HG03457 (cell line): ENCODE measurements around the gene CORO2B.
"Not testable (repeated sequence)": the region's sequence is repeated elsewhere in the genome, so short reads cannot be mapped to it uniquely, and the experiment has no call there.

Source experiments
- ATAC-seq: cut with Tn5 transposase; IDR thresholded peaks from one replicate; pipeline ENCODE4 v1.9.1; 2021; ENCODE audit warnings: moderate number of reproducible peaks; ENCODE audit not compliant: unreplicated experiment

Gene CORO2B

DNA sequence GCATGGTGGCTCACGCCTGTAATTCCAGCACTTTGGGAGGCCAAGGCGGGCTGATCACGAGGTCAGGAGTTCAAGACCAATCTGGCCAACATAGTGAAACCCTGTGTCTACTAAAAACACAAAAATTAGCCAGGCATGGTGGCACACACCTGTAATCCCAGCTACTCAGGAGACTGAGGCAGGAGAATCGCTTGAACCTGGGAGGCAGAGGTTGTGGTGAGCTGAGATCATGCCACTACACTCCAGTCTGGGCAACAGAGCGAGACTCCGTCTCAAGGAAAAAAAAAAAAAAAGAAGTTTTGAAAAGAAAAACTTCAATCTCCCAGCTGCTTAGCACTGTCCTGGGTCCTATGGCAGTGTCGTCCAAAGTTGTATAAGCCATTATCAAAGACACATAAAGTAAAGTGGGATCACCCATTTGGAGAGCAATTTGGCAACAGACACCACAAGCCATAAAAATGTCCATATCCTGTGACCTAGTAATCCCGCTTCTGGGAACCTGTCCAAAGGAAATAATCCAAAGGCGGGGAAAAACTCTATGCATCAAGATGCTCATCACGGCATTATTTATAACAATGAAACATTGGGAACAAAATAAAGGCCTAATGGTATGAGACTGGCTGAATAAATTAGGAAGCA, 26.2 kb downstream of the CORO2B start:
- not testable (repeated sequence) for ATAC-seq

DNA sequence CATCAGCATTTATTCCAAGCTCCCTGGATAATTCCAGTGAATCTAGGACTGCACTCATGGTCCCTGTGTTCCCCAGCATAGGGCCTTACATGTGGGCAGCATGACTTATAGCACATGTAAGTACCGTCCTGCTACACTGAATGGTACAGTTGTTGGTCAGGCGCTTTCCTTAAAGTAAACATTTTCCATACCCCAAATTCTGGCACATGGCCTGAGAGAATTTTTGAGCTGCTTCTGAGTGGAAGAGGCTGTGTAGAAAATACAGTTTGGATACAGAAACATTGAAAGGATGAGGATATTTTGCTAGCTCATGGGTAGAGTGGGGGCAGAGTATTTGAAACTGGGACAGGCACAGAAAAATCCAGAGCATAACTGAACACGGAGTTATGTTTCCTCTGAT, 27.6 kb downstream of the CORO2B start:
- no peak for ATAC-seq

DNA sequence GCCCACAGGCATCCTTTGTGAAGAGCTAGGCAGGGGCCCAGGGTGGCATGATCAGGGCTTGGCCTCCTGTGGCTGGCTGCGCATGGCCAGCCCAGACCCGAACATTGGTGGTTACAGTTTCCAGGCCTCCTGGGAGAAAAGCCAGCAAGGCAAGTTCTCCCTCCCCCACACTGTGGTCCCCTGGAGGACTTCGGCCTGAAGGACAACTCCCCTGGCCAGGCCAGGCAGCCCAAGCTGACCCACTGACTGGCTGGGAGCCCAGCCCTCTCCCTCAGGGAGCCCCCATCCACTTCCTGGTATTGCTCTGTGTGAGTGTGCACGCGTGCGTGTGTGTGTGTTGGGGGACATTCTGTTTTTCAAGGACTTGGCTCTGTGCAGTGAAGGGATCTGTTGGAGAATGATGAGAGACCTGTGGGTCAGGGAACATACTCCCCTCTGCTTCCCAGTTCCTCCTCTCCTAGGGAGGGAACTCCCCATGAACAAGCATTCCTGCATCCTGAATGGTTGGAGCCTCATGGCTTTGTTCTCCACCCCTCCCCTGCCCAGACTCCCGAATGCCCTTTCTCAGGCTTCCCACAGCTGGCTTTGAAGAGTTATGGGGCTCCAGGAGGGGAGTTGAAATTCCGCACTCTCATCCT, 29.5 kb downstream of the CORO2B start:
- ATAC-seq, result no peak

DNA sequence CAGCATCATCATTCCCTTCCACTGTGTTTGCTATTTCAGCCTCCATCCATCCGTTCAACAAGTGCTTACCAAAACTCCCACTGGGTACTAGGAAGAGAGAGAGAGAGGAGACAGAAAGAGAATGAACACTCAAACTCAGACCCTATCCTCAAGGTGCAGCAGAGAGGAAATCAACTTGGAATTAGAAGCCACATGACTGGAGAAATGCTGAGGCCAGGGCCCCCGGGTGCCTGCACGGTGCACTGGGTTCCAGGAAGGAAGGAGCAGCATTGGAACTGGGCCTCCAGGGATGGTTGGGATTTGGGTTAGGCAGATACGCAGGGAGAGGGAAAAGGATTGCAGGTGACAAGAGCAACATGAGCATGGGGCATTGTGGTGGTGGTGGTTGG, 30.0 kb downstream of the CORO2B start:
- no peak for ATAC-seq

DNA sequence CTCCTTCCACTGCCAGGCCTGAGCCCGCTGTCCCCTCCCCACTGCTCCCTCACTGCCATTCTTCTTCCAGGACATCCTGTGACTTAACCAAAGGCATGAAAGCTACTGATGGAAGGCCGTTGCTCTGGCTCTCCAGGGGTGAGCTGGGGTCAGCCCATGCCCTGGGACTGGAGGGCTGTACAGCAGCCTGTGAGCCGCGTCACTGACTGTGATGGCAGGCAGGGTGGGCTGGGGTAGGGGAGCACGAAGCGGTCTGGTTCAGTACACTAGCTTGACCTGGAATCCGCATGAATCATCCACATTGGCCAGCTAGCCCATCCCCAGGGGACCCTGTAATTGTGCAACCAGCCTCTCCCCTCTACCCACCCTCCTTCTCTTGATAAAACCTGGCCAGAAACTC, 30.8 kb downstream of the CORO2B start:
- no peak for ATAC-seq

DNA sequence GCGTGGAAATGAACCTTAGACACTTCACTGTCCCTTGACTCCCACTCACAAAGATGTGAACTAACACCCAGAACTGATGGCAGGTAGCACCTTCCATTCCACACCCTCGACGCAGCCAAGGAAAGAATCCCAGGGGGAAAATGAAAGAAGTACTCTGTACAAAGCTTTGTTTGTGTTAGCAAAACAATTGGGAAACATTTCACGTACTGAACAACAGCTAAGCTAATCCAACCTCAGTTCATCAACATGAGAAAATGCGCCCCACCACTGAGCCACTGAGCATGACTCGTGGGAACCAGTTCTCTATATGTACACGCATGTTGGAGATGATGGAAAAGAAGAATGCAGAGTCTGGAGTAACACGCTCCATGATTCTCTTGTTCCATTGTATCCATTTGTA, 32.0 kb downstream of the CORO2B start:
- no peak for ATAC-seq

DNA sequence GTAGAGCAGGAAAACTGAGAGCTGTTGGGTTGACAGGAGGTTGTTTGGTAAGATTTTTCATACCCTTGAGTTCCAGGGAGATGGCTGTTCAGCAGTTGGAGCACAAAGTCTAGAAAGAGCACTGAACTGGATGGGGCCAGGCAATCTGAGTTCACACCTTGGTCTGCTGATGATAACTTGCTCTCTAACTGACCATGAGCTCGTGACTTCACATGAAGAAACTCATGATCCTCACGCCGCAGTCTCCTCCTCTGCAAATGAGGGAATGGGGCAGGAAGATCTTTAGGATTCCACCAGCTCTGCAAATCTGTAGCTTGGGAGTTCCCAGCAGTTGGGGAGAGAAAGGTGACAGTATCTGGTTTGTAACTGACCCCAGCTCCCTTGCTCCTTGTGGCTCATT, 33.7 kb downstream of the CORO2B start:
- ATAC-seq, result no peak

DNA sequence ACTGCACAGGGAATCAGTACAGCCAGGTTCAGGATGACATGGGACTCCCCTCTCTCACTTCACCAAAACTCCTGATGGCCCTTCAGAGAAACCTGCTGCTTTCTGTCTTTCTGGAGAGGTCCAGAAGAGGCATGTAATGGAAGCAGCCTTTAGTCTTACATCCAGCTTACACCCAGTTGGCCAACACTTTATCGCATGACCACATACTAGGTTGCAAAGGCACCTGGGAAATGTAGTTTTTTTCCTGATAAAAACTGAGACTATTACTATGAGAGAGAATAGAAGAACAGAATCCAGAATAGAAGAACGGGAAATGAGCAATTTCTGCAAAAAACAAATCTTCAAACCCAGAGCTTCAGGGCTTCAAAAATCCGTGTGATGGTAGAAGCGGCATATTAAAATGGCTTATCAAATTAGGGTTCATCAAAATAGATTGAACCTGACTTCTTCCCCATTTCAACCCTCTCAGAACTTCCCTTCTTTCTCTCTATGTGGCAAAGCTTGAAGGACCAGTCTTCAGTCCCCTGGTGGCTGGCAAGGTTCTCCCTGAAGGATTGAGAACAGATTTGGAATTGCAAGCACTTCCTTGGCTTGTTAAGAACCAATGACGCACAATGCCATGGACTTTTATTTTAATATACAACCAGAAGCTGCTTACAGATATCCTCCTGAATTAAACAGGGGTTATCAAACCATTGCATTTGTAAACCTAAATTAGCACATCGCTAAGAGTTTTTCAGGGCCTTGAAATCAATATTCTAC, 34.4 kb downstream of the CORO2B start:
- ATAC-seq, result no peak

DNA sequence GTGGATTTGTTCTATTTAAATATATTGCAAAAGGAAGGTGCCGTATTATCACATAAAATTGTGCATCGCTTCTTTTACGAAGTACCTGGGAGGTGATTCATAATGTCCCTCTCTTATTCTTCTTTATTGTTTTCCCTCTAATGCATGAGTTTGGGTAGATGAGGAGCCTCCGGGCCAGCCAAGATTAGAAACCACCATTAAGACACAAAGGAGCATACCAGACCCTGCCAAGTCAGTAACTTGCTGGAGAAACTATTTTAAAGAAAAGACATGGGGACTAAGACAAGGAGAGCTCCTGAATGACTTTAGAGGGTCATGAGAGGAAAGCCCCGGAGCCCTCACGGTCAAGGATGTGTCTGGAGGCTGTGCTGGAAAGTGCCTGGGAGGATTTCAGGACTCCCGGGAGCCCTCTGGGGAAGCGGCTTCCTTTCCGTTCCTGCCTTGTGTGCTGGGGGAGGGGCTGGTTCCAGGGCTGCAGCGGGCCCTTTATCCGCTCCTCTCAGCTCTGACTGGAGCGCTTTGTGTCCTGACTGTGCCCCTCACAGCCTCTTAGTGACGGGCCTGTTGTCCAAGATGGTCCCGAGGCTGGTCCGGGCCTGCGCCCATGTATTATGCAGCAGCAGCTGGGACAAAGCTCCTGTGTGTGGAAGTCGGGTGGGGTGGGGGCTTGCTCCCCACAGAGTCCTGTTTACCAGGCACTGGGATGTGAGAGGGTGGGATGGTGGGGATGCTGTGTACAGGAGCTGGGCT, 35.7 kb downstream of the CORO2B start:
- no peak for ATAC-seq

DNA sequence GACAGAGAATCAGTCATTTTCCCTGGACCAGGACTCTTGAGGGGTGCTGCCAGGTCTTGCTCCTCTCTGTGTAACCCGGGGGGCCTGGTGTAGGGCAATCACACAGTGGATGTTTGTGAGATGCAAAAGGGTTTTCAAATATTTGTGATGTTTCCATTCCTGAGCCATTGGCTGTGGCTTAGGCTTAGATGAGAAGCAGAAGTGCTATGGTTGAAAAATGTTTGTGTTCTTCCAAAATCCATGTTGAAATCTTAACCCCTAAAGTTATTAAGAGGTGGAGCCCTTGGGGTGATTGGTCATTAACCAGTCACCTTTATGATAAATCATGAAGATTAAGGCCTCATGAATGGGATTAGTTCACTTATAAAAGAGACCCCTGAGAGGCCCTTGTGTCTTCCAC, 36.5 kb downstream of the CORO2B start:
- ATAC-seq, result no peak

DNA sequence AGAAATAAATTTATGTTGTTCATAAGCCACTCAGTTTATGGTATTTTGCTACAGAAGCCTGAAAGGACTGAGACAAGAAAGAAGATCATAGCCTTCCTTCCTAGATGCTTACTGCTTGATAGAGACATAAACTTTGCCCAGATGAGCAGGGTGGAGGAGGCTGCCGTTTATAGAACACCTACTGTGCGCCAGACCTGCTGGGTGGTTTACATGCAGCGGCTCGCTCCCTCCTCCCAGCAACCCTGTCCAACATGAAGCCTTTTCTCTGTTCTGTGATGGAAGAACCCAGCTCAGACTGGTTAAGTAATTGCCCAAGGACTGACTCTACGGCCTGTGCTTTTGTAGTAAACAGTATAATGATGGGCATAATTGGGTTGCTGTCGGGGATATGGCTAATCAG, 37.0 kb downstream of the CORO2B start:
- ATAC-seq, result no peak

DNA sequence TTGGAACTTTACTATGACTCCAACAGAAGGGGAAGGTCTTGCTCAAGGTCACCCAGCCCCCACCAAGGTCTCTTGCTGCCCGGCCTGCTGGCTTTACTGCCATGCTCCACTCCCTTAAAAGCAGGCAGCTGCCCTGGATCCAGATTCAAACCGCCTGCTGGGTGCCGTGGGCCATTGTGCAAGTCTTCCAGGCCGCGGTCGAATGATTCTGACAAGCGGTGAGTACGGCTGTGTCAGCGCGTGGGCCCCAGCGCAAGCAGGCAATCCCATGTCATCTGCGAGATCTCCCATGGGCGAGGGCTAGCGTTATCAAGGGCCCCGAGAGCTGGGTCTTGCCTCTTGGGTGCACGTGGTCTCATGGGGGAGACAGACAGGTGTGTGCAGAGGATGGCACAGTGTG, 37.6 kb downstream of the CORO2B start:
- no peak for ATAC-seq

DNA sequence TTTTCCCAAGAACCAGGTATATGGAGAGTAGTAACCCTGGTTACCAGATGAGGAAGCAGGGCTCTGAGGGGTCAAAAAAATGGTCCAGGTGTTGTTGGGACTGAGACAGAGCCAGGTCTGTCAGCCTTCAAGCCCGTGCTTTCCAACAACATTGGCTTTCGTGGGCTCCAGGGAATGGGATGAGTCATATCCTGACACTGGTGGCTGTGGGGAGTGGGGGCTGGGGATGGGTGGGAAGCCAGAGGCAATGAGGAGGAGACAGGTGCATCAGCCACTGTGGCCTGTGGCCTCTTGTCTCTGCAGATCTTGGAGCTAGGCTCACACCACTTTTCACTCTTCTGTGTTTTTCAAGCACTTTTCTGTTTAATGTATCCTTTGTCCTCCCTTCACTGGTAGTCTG, 38.2 kb downstream of the CORO2B start:
- no peak for ATAC-seq

DNA sequence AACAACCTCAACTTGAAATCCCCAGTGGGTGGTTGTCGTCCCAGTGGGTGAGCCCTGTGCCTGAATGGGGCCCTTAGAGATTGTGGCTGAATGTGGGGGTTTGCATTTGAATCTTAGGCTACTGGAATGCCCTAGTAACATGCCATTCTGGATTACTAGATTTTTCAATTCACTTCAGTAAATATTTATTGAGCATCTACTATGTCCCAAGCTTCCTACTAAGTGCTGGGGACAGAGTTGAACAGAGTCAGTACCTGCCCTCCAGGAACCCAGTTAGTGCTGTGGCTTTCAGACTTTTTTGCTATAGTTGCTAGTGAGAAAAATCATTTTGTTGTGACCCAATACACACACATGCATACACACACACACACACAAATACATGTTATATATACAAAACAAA, 39.0 kb downstream of the CORO2B start:
- ATAC-seq, result no peak

DNA sequence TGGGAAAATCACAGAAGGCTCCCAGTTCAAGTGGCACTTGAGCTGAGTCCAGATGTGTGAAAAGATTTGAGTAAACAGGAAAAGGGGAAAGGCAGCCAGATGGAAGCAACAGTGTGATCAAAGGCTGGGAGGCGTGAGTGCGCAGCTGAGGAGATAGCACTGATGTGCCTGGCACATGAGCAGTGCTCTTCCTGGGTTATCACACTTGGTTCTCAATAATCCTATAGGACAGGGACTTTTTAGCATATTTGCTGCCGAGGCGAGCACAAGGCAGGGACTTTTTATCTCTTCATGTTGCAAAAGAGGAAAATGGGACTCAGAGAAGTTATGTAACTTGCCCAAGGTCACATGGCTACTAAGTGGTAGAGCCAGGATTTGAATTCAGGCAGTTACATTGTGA, 39.6 kb downstream of the CORO2B start:
- ATAC-seq, result no peak

DNA sequence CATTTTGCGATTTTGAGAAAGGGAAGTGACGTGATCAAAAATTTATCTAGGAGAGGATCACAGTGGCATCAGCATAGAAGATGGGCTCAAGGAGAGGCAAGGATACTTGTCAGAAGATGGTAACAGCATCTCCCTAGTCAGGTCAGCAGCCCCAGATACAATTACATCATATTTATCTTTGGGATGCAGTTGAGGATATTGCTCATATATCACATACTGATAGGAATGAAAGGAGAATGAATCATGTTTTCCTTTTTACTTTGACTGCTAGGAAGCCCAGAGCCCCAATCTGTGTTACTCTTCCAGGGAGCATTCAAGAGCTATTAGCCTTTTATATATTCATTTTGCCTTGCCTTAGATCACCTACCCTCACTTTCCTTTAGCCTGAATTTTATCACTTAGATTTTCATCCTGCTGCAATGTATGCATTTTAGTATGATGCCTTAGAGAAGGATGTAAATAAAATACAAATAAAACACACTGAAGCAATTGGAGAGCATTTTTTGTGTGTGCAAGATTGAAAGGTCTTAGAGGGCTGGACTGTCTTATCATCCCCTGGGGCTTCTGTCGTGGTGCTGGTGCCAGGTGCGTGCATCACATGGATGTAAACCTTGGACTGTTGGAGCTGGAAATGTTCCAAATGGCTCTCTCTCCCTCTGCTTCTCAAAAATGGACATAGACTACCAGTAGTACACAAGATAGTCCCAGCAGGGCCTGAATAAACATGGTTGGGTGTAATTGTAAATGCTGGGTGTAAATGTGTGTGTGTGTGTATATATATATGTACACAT, 40.3 kb downstream of the CORO2B start:
- ATAC-seq, result no peak

DNA sequence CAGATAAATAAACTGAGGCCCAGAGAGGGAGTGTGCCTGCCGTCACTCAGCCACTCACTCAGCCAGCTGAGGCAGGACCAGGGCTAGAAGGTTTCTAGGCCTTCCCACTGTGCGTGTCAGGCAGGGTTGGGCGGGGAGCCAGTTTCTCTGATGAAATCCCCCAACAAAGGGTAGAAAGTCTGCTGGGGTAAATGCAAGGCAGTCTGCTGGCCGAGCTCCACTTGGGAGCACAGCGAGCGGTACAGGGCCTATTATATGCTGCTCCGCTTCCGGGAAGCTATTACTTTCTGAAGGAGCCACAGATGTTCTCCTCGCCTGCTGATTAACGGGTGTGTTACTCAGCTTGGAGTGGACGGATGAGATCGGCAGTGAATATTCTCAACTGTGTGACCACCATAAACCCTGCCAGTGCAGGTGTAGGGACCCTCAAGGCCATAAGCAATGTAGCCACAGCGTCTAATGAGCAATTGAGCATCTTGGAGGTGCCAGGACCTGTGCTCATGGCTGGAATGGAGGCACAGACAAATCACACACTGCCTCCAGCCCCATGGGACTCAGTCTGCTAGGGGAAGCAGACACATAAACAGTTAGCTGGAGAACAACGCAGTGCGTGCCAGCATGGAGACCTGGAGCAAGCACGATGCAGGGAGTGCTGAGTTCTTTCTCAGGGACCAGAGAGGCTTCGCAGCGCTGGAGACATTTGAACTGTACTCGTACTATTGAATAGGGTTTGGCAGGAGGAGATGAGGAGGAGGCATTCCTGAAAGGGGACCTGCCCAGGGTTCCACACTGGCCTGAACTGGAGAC, 42.1 kb downstream of the CORO2B start:
- ATAC-seq, result no peak

DNA sequence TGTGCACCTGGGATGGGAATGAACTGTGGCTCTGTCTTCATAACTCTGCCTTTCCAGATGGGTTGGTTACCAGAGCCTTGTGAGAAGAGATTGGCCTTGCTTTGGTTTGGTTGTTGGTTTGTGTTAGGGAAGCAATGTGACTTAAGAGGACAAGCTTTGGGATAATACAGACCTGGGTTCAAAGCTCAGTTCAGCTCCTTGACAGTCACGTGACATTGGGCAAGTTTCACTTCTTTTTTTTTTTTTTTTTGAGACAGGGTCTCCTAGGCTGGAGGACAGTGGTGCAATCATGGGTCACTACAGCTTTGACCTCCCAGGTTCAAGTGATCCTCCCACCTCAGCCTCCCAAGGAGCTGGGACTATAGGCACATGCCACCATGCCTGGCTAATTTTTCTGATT, 42.7 kb downstream of the CORO2B start:
- ATAC-seq, result no peak

DNA sequence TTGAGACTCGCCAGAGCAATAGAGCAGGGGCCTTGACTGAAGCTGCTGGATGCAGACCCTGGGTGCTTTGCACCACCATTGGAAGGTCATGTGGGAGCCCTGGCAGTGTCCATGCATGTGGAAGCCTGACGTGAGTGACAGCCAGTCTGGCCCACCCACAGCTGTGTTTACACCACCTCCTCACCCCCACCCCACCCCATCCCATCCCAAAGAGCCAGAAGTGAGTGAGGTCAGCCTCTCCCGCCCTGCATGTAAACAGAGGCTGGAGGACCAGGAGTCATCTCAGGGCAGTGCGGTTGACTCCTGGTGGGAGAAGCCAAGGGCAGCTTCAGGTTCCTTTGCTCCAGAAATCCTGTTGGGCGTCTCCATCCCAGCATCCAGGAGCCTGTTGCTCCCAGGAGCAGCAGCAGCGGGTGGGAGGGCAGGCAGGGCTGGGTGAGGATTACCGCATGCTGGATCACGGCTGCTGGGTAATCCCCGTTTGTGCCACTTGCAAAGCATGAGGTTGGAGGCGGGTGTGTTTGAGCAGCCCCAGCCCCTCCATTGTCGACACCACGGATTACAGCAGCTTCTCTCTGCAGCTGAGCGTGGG, 44.6 kb downstream of the CORO2B start:
- ATAC-seq, result no peak

DNA sequence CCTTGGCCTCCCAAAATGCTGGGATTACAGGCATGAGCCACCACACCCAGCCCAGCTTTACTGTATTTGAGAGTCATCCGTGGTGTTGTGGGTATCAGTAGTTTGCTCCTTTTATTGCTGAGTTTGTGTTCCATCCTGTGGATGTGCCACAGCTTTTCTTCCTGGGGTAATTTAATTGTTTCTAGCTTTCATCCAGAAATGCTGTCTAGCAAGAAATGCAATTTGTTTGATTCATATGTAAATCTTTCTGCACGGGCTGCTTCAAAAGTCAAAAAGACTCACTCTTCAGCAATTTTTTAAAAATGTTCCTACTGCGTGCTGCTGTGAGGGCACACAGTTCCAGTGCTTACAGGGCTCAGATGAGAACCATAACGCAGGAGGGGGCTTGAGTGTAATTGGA, 47.1 kb downstream of the CORO2B start:
- no peak for ATAC-seq
